Effector memory CD4-positive, alpha-beta T cell (primary cell): ENCODE data around the gene METTL3.
"Not testable (repeated sequence)": the region's sequence is repeated elsewhere in the genome, so short reads cannot be mapped to it uniquely, and the experiment has no call there.

Experiments
- DNase-seq, 3 donors: peaks; one replicate each; pipeline ENCODE4 v3.0.0-alpha.2; 2020
- H3K27ac ChIP-seq: 2 replicates; pipeline ENCODE4 v1.7.0; 2013; ENCODE audit warnings: mild to moderate bottlenecking, low read length, moderate library complexity; ENCODE audit not compliant: insufficient read depth, poor library complexity, severe bottlenecking
- H3K27me3 ChIP-seq: replicated peaks from 2 replicates; pipeline ENCODE4 v1.7.0; 2013; ENCODE audit warnings: mild to moderate bottlenecking, low read length; ENCODE audit not compliant: insufficient read depth, control insufficient read depth, poor library complexity, severe bottlenecking
- H3K36me3 ChIP-seq: 2 replicates; pipeline ENCODE4 v1.7.0; 2013; ENCODE audit warnings: mild to moderate bottlenecking, low read length, moderate library complexity; ENCODE audit not compliant: control insufficient read depth, insufficient read depth
- H3K4me1 ChIP-seq: 2 replicates; pipeline ENCODE4 v1.7.0; 2013; ENCODE audit warnings: low read length, mild to moderate bottlenecking; ENCODE audit not compliant: control insufficient read depth, insufficient read depth, poor library complexity, severe bottlenecking
- H3K4me3 ChIP-seq: 2 replicates; pipeline ENCODE4 v1.7.0; 2013; ENCODE audit warnings: low read length, low read depth, mild to moderate bottlenecking; ENCODE audit not compliant: insufficient read depth, poor library complexity, severe bottlenecking
- H3K9me3 ChIP-seq: 2 replicates; pipeline ENCODE4 v1.7.0; 2013; ENCODE audit warnings: mild to moderate bottlenecking, low read length, moderate library complexity; ENCODE audit not compliant: control insufficient read depth
- total RNA-seq, 3 donors: gene quantifications; one replicate each; lab custom pipeline; 2026; lab: John Stamatoyannopoulos, UW

The METTL3 gene
- total RNA-seq = 33.8 to 56.5 (median 40.8) reads per million in 3 donors

DNA sequence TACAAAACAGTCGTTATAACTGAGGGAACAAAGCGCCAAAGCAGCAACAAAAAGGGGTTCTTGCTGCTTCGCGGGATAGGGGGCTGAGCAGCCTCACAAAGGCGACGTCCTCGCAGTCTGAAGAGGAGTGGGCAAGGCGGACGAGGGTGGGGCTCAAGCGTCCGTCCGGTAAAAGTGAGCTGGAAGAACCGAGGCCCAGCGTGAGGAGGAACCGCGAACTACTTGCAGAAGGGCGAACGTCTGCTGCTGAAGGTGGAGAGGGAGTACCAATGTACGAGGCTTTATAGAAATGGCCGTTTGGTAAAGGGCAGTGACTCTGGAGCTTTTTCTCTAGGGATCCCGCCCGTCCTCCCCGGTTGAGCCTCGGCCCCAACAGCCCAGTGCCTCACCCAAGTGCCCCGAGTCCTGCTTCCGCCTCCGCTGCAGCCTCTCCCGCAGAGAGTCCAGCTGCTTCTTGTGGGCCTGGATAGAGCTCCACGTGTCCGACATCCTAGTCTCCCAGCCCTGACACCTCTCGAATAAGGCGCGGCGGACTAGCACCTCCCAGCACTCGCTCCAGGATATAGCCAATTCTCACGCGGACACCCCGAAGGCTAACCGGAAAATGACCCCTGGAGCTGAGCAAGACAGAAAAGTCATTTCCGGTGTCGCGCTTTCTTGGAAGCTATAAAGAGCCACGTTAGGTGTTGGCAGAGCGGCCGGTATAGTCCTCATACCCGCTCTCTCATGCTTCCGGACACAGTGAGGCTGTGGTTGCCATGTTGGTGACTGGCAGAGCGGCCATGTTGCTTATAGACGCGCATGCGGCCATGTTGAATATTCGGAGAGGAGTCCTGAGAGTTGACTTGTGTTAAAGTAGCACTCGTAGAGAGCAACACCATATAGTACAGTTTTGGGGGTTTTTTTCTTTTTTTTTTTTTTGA is at the start of gene METTL3:
Gene METTL3, minus strand, starts transcription at position 606 of the 923 bp plus-strand sequence. Its CDS starts 117 bp downstream, at position 489.
- Histone ChIP-seq H3K4me1 (peaks cover 8% of the 10 kb centered on the region), H3K36me3 (no peaks in the 10 kb centered on the region), H3K4me3 (peak within 1 kb of the TSS; percentile 74), H3K27ac (peak within 1 kb of the TSS; percentile 82), H3K27me3 (no peaks in the 10 kb centered on the region), H3K9me3 (no peaks in the 10 kb centered on the region)
- DNase-seq = peak; percentile 83 to 94 (median 93)

GRCh38 chr14:21558703-21559170 is 47.6 kb upstream of the METTL3 start:
- H3K9me3 ChIP-seq = no peaks in the 10 kb centered on the region
- no peaks in the 10 kb centered on the region for H3K4me1 ChIP-seq
- no peak for DNase-seq
- H3K27ac ChIP-seq = no peak overlapping the region
- H3K4me3 ChIP-seq = no peak overlapping the region
- H3K27me3 ChIP-seq = no peaks in the 10 kb centered on the region
- no peaks in the 10 kb centered on the region for H3K36me3 ChIP-seq

- no peaks in the 10 kb centered on the region for H3K4me1 ChIP-seq
- H3K4me3 ChIP-seq = peak overlapping the region; percentile 28
- no peaks in the 10 kb centered on the region for H3K36me3 ChIP-seq
- no peaks in the 10 kb centered on the region for H3K27me3 ChIP-seq
- no peak overlapping the region for H3K27ac ChIP-seq
- H3K9me3 ChIP-seq = no peaks in the 10 kb centered on the region
- DNase-seq = peak; percentile 33 to 68 (median 38)
These were observed 46.2 kb upstream of the METTL3 start for GRCh38 chr14:21557084-21557901.

DNA sequence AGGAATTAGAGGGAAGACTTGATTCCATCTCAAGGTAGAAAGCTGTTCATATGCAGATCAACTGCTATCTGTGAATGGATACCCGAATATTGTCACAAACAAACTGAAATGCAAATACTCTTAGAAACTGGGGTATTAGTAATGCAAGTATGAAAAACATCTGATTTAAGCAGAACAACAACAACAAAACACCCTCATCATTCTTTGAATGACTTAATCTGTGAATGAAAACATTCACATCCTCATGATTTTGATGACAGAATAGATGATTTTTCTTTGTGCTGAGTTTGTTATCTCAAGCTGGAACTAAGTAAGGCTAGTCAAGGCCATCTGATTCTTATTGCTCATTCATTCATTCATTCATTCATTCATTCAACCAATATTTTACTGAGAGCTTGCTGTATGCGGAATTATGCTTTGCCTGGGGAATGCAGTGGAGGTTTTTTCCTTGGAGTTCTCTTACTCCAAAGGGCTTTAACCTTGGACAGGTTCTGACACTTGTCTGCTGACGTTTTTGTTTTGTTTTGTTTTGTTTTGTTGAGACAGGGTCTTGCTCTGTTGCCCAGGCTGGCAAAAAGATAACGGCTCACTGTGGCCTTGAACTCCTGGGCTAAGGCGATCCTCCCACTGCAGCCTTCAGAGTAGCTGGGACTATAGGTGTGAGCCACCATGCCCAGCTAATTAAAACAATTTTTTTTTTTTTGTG is 45.4 kb upstream of the METTL3 start:
- H3K27me3 ChIP-seq = no peaks in the 10 kb centered on the region
- H3K4me1 ChIP-seq = no peaks in the 10 kb centered on the region
- H3K9me3 ChIP-seq = no peaks in the 10 kb centered on the region
- H3K27ac ChIP-seq = no peak overlapping the region
- H3K4me3 ChIP-seq = no peak overlapping the region
- H3K36me3 ChIP-seq = no peaks in the 10 kb centered on the region
- no peak for DNase-seq

DNA sequence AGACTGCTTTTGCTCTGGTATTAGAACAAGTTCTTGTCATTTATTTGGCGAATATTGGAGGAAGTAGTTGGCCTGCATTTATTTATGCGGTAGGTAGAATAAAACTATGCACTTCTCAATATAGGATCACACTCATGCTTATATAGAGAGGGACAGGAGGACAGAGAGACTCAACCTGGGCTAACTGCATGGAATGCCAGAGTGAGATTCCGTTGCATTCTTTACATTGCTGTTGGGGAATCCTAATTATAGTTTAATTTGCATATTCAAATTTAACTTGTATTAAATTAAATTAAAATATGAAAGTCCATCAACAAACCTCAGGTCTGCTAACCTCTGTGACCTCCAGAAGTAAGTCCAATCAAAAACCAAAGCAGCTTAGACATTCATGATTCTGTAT is 42.1 kb upstream of the METTL3 start:
- no peaks in the 10 kb centered on the region for H3K27me3 ChIP-seq
- H3K36me3 ChIP-seq = no peaks in the 10 kb centered on the region
- H3K4me1 ChIP-seq = no peaks in the 10 kb centered on the region
- no peak for DNase-seq
- H3K4me3 ChIP-seq = no peak overlapping the region
- H3K27ac ChIP-seq = no peak overlapping the region
- H3K9me3 ChIP-seq = no peaks in the 10 kb centered on the region

- H3K9me3 ChIP-seq, H3K4me1 ChIP-seq, H3K4me3 ChIP-seq, H3K36me3 ChIP-seq, DNase-seq, H3K27me3 ChIP-seq, H3K27ac ChIP-seq: not testable (repeated sequence)
These were observed 33.4 kb upstream of the METTL3 start for GRCh38 chr14:21544588-21544987.

DNA sequence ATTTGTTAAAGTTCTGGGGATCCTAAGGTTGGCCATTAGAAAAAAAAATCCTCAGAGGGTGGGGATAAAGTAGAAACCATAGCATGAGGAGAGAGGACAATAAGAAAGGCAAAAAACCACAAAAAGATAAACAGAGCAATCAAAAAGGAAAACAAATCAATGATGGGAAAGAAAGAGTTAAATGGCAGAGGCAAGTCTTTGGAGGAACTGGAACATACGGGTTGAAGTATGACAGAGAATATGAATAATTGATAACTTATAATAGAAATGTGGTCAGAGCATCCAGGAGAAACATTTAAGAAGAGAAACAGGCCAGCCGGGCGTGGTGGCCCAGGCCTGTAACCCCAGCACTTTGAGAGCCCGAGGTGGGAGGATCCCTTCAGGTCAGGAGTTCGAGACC is 32.8 kb upstream of the METTL3 start:
- H3K4me1 ChIP-seq = no peaks in the 10 kb centered on the region
- DNase-seq = no peak
- H3K36me3 ChIP-seq = no peaks in the 10 kb centered on the region
- H3K27ac ChIP-seq = no peak overlapping the region
- H3K27me3 ChIP-seq = no peaks in the 10 kb centered on the region
- no peak overlapping the region for H3K4me3 ChIP-seq
- H3K9me3 ChIP-seq = no peaks in the 10 kb centered on the region

DNA sequence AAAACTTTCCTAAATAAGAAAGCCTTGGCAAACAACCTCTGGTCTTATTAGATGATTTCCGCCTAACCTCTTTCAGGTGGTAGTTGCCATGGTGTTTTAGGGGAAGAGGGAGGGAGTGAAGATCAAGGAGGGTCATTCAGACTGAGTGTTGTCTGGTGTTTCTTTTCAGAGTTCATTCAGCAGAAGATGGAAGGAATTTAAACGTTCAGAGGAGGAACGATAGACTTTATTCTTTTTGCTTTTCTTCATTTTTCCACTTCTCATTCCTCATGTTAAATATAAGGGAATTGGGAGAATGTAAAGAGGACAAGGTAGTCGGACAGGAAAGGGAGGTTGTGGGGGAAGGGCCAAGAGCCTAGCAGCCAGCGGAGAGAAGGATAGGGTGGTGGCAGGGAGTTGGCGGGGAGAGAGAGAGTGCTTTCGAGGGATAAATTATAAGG is 32.4 kb upstream of the METTL3 start:
- H3K27ac ChIP-seq = no peak overlapping the region
- no peak for DNase-seq
- peaks cover under 1% of the 10 kb centered on the region for H3K27me3 ChIP-seq
- H3K4me3 ChIP-seq = no peak overlapping the region
- H3K9me3 ChIP-seq = no peaks in the 10 kb centered on the region
- no peaks in the 10 kb centered on the region for H3K36me3 ChIP-seq
- no peaks in the 10 kb centered on the region for H3K4me1 ChIP-seq

DNA sequence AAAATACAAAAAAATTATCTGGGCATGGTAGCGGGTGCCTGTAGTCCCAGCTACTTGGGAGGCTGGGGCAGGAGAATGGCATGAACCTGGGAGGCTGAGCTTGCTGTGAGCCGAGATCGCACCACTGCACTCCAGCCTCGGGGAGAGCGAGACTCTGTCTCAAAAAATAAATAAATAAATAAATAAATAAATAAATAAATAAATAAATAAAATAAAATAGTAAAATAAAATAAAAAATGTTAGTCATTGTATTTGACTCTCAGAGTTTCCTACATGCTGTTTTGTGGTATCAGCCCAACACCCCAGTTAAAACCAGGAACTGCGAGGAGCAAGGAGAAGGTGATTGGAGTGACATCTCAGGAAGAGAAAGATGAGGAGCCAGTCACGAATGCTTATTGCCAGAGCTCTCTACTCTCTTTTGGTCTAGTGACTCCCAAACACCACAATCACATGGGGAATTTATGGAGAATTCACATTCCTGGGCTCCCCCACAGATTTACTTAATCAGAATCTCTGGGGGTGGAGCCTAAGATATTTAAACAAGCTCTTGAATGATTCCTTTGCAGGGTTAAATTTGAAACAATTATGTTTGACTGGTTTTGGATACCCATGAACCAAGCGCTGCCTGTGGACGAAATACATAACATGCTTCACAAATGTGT is 30.4 kb upstream of the METTL3 start:
- no peak overlapping the region for H3K4me3 ChIP-seq
- DNase-seq = no peak
- no peaks in the 10 kb centered on the region for H3K4me1 ChIP-seq
- no peak overlapping the region for H3K27ac ChIP-seq
- H3K27me3 ChIP-seq = peaks cover 10% of the 10 kb centered on the region
- H3K36me3 ChIP-seq = no peaks in the 10 kb centered on the region
- H3K9me3 ChIP-seq = no peaks in the 10 kb centered on the region
